ENCODE results near the gene MLN. TPM values are rescaled to one million over a fixed set of nuclear protein-coding genes. Genes with fewer than 3 reads are reported as not detected.

MLN gene
- total and polyA plus RNA-seq, 7 donors, result not detected

DNA sequence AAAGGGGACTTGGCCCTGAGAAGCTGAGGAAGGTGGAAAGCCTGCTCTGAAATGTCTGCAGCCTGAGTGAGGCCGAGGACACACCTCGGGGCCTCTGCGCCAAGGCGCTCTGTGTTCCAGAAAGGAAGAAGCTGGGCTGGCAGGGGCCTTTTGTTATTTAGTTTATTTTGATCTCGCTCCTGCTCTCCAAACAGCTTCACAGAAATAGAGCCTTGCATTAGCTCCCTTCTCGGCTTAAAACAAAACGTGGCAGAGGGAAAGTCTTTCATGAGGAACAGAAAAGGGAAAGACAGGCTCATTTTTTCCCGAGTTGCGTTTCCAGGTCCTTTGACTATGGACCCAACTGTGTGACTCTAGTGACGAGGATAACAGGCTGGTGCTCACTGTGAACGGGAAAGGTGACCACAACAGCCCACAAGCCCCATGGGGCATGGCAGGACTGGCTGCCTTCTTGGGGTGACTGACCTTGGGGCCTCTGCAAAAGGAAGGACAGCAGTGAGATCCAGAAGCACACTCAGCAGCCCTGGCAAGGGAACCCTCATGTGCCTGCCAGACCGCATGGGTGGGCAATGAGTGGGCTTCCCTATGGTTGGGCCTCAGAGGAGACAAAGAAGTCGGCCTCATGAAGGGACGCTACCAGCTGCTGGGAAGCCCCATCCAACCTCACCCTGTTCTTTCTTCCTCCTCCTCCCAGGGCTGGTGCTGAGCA is 33.5 kb downstream of the MLN start:
- Histone ChIP-seq H3K36me3 (ENCODE audit: insufficient read depth in 1 of 2, low read depth in 1 of 2) (peaks cover 4 to 30% of the 10 kb centered on the region in 2 donors), H3K4me1 (peaks cover 23% of the 10 kb centered on the region), H3K27me3 (ENCODE audit: insufficient read depth in 3 of 3, low read length in 2 of 3) (no peaks in the 10 kb centered on the region), H3K4me3 (no peak overlapping the region), H3K27ac (peak overlapping the region; percentile 63), H3K9me3 (no peaks in the 10 kb centered on the region)
- DNase-seq, result no peak
- WGBS, 3 donors, result 21 to 36% (median 26%) methylated on average over 14 of the region's 14 CpGs
- ATAC-seq, result peak; percentile 5 to 54 (median 25)
- intact Hi-C loops (cut with DNase I), result loop anchor here (2.0 to 5.0 kb wide), 4 partner anchors 183 to 382 kb away; no protein-coding TSS in a partner anchor
- TF ChIP-seq, protein P1, sequence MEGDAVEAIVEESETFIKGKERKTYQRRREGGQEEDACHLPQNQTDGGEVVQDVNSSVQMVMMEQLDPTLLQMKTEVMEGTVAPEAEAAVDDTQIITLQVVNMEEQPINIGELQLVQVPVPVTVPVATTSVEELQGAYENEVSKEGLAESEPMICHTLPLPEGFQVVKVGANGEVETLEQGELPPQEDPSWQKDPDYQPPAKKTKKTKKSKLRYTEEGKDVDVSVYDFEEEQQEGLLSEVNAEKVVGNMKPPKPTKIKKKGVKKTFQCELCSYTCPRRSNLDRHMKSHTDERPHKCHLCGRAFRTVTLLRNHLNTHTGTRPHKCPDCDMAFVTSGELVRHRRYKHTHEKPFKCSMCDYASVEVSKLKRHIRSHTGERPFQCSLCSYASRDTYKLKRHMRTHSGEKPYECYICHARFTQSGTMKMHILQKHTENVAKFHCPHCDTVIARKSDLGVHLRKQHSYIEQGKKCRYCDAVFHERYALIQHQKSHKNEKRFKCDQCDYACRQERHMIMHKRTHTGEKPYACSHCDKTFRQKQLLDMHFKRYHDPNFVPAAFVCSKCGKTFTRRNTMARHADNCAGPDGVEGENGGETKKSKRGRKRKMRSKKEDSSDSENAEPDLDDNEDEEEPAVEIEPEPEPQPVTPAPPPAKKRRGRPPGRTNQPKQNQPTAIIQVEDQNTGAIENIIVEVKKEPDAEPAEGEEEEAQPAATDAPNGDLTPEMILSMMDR (IDR thresholded peaks at IDR 0.05), result no peak

DNA sequence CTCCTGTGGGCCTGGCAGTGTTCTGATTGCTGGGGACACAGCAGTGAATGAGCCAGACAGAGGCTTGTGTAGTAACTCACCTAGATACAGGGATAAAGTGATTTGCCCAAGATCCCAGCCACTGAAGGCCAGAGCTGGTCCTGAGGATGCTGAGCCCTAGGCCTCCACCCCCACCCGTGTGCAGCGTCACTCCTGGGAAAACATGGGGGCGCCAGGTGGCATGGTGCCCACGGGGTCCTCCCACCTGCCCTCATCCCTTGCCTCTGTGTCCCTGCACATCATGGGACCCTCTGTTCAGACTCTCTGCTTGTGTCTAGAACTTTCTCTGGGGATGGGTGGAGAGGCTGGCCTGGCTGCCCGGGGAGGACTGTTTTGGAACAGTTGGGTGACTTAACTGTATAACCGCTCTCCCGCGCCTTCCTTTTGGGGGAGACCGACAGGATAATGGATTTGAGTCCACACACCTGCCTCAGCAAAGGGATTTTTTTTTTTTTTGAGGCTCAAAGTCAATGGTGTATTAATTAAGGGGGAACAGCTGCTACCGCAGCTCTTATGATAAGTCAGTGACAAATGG is 34.5 kb downstream of the MLN start:
- no peak for ATAC-seq
- Histone ChIP-seq H3K36me3 (ENCODE audit: insufficient read depth in 1 of 2, low read depth in 1 of 2) (peaks cover 4 to 20% of the 10 kb centered on the region in 2 donors), H3K9me3 (no peaks in the 10 kb centered on the region), H3K27ac (peak overlapping the region; percentile 63), H3K27me3 (ENCODE audit: insufficient read depth in 3 of 3, low read length in 2 of 3) (no peaks in the 10 kb centered on the region), H3K4me1 (peaks cover 23% of the 10 kb centered on the region), H3K4me3 (no peak overlapping the region)
- TF ChIP-seq, protein P1 (IDR thresholded peaks at IDR 0.05), result no peak
- DNase-seq, result no peak
- intact Hi-C loops (cut with DNase I), result no loop called here
- WGBS, 3 donors, result 70 to 83% (median 73%) methylated on average over 10 of the region's 10 CpGs

DNA sequence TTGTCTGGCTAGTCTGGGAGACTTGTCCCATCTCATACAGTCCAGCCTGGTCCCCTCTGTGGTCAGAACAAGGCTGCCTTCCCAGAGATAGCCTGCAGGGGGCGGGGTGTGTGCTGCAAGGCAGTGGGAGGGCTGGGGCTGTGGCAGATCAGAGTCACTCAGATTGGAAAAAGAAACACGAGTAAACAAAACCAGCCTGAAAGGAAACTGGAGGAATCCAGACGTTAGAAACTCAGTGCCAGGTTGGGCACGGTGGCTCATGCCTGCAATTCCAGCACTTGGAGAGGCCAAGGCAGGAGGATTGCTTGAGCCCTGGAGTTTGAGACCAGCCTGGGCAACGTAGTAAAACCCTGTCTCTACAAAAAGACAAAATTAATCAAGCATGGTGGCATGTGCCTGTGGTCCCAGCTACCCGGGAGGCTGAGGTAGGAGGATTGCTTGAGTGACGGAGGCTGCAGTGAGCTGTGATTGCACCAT is 35.1 kb downstream of the MLN start:
- H3K36me3 ChIP-seq (ENCODE audit: insufficient read depth in 1 of 2, low read depth in 1 of 2), result peaks cover 4 to 16% of the 10 kb centered on the region in 2 donors
- DNase-seq, result peak; percentile 82 to 90
- H3K9me3 ChIP-seq, result no peaks in the 10 kb centered on the region
- H3K4me1 ChIP-seq, result peaks cover 23% of the 10 kb centered on the region
- ATAC-seq, result peak; percentile 72 to 79 (median 78)
- intact Hi-C loops (cut with DNase I), result no loop called here
- 30 to 36% (median 32%) methylated on average over 7 of the region's 7 CpGs for WGBS, 3 donors
- no peaks in the 10 kb centered on the region for H3K27me3 ChIP-seq (ENCODE audit: insufficient read depth in 3 of 3, low read length in 2 of 3)
- no peak overlapping the region for H3K4me3 ChIP-seq
- H3K27ac ChIP-seq, result no peak overlapping the region
- TF ChIP-seq, protein P1 (IDR thresholded peaks at IDR 0.05), result peak; percentile 76

DNA sequence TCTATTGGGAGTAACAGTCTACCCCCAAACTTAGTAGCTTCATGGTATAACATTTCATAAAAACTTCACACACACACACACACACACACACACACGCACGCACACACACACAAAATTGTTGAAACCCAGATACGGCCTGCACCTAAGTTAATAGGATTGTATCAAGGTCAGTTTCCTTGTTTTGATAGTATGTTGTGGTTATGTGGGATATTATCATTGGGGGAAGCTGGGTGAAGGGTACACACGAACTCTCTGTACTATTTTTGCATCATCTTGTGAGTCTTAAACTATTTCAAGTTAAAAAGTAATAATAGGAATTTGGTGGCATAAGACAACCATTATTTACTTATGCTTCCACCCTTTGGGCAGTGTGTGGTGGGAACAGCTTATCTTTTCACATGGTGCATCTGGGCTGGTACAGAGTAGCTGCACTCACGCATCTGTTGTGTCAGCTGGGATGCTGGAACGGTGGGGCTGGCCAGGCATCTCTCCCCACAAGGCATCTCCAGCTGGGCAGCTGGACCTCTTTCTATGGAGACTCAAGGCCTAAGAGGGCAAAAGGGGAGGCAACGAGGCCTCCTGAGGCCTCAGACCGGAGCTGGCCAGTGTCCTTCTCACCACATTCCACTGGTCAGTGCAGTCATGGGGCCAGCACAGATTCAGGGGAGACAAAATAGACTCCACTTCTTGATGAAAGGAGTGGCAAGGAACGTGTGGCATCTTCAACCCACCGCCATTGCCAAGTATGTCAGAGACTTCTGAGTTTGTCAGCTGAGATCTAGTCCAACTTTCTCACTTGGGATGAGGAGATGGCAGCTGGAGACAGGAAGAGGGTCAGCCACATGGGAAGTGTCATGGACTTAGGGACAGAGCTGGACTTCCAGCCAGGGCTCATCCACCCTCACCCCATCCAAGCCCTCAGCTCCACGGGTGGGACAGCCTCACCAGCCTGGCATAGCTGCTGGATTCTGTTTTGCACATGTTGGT is 36.6 kb downstream of the MLN start:
- Histone ChIP-seq H3K27ac (no peak overlapping the region), H3K36me3 (ENCODE audit: insufficient read depth in 1 of 2, low read depth in 1 of 2) (peaks cover 0 to 1% of the 10 kb centered on the region in 2 donors), H3K4me3 (no peak overlapping the region), H3K9me3 (no peaks in the 10 kb centered on the region), H3K27me3 (ENCODE audit: insufficient read depth in 3 of 3, low read length in 2 of 3) (no peaks in the 10 kb centered on the region), H3K4me1 (peaks cover 29% of the 10 kb centered on the region)
- intact Hi-C loops (cut with DNase I), result no loop called here
- TF ChIP-seq, protein P1 (IDR thresholded peaks at IDR 0.05), result no peak
- DNase-seq, result no peak
- ATAC-seq, result no peak
- 58 to 71% (median 67%) methylated on average over 11 of the region's 11 CpGs for WGBS, 3 donors

All from psoas muscle (tissue), 8 donors.